ENCODE results near the gene CORO2B. TPM values are rescaled to one million over a fixed set of nuclear protein-coding genes. Genes with fewer than 3 reads are reported as not detected.

The CORO2B gene
- polyA plus RNA-seq, 2 donors, result 0.24 to 0.35 TPM

- H3K27ac ChIP-seq (ENCODE audit: low read depth in 2 of 2, low read length in 1 of 2), result no peak overlapping the region
- H3K27me3 ChIP-seq (ENCODE audit: control insufficient read depth in 1 of 2, insufficient read depth in 2 of 2, low read length in 2 of 2), result no peaks in the 10 kb centered on the region
- no peaks in the 10 kb centered on the region for H3K9me3 ChIP-seq (ENCODE audit: control insufficient read depth in 2 of 2, insufficient read depth in 1 of 2, low read depth in 1 of 2, low read length in 1 of 2)
- WGBS, 2 donors, result 11 to 15% methylated on average over 6 of the region's 6 CpGs
- H3K4me1 ChIP-seq (ENCODE audit: control insufficient read depth in 2 of 2, insufficient read depth in 2 of 2, low read length in 1 of 2), result peaks cover 0 to 20% of the 10 kb centered on the region in 2 donors
- H3K36me3 ChIP-seq (ENCODE audit: control insufficient read depth in 2 of 2, insufficient read depth in 2 of 2, low read length in 1 of 2), result no peaks in the 10 kb centered on the region
- no peak overlapping the region for H3K4me3 ChIP-seq (ENCODE audit: low read depth in 1 of 2, low read length in 2 of 2)
Measured at GRCh38 chr15:68704496-68705021, 125.8 kb downstream of the CORO2B start.

DNA sequence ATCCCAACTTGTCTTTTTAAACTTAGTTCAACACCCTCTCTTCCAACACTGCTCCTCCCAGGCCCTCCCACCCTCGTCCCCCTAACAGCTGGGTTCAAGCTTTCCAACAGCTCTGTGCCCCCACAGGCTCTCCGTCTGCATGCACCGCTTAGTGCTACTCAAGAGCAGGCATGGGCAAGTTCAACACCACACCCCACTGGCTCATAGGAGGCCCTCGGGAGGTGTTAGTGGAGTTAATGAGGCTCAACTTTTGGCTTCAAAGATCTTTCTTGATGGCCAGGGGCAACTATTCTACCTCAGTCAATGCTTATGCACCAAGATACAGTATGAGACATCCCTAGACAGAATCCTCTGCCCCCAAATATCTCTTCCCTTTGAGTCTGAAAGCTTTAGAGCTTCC lies 127.5 kb downstream of the CORO2B start:
- no peak overlapping the region for H3K4me3 ChIP-seq (ENCODE audit: low read depth in 1 of 2, low read length in 2 of 2)
- no peaks in the 10 kb centered on the region for H3K27me3 ChIP-seq (ENCODE audit: control insufficient read depth in 1 of 2, insufficient read depth in 2 of 2, low read length in 2 of 2)
- H3K27ac ChIP-seq (ENCODE audit: low read depth in 2 of 2, low read length in 1 of 2), result no peak overlapping the region
- 48 to 57% methylated on average over 4 of the region's 4 CpGs for WGBS, 2 donors
- no peaks in the 10 kb centered on the region for H3K36me3 ChIP-seq (ENCODE audit: control insufficient read depth in 2 of 2, insufficient read depth in 2 of 2, low read length in 1 of 2)
- peaks cover 0 to 6% of the 10 kb centered on the region in 2 donors for H3K4me1 ChIP-seq (ENCODE audit: control insufficient read depth in 2 of 2, insufficient read depth in 2 of 2, low read length in 1 of 2)
- no peaks in the 10 kb centered on the region for H3K9me3 ChIP-seq (ENCODE audit: control insufficient read depth in 2 of 2, insufficient read depth in 1 of 2, low read depth in 1 of 2, low read length in 1 of 2)

DNA sequence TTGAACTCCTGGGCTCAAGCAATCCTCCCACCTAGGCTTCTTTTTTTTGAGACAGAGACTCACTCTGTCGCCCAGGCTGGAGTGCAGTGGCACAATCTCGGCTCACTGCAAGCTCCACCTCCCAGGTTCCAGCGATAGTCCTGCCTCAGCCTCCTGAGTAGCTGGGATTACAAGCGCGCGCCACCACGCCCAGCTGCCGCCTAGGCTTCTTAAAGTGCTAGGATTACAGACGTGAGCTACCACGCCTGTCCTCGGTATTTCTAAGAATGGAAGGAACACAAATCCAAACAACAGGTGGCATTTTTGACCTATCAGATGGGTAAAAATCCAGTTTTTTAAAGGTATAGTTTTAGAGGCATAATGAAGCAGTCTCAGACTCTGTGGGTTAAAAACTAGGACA lies 128.1 kb downstream of the CORO2B start:
- Histone ChIP-seq H3K9me3 (ENCODE audit: control insufficient read depth in 2 of 2, insufficient read depth in 1 of 2, low read depth in 1 of 2, low read length in 1 of 2) (no peaks in the 10 kb centered on the region), H3K27me3 (ENCODE audit: control insufficient read depth in 1 of 2, insufficient read depth in 2 of 2, low read length in 2 of 2) (no peaks in the 10 kb centered on the region), H3K4me3 (ENCODE audit: low read depth in 1 of 2, low read length in 2 of 2) (no peak overlapping the region), H3K27ac (ENCODE audit: low read depth in 2 of 2, low read length in 1 of 2) (no peak overlapping the region), H3K4me1 (ENCODE audit: control insufficient read depth in 2 of 2, insufficient read depth in 2 of 2, low read length in 1 of 2) (peaks cover 0 to 6% of the 10 kb centered on the region in 2 donors), H3K36me3 (ENCODE audit: control insufficient read depth in 2 of 2, insufficient read depth in 2 of 2, low read length in 1 of 2) (no peaks in the 10 kb centered on the region)
- WGBS, 2 donors, result 58 to 68% methylated on average over 11 of the region's 11 CpGs

GRCh38 chr15:68707386-68707785 lies 128.6 kb downstream of the CORO2B start:
- Histone ChIP-seq H3K27me3 (ENCODE audit: control insufficient read depth in 1 of 2, insufficient read depth in 2 of 2, low read length in 2 of 2) (no peaks in the 10 kb centered on the region), H3K9me3 (ENCODE audit: control insufficient read depth in 2 of 2, insufficient read depth in 1 of 2, low read depth in 1 of 2, low read length in 1 of 2) (no peaks in the 10 kb centered on the region), H3K4me3 (ENCODE audit: low read depth in 1 of 2, low read length in 2 of 2) (no peak overlapping the region), H3K27ac (ENCODE audit: low read depth in 2 of 2, low read length in 1 of 2) (no peak overlapping the region), H3K4me1 (ENCODE audit: control insufficient read depth in 2 of 2, insufficient read depth in 2 of 2, low read length in 1 of 2) (peaks cover 0 to 6% of the 10 kb centered on the region in 2 donors), H3K36me3 (ENCODE audit: control insufficient read depth in 2 of 2, insufficient read depth in 2 of 2, low read length in 1 of 2) (no peaks in the 10 kb centered on the region)
- WGBS, 2 donors, result 59 to 60% methylated on average over 5 of the region's 5 CpGs

GRCh38 chr15:68709876-68710275 lies 131.1 kb downstream of the CORO2B start:
- Histone ChIP-seq H3K27ac (ENCODE audit: low read depth in 2 of 2, low read length in 1 of 2) (no peak overlapping the region), H3K9me3 (ENCODE audit: control insufficient read depth in 2 of 2, insufficient read depth in 1 of 2, low read depth in 1 of 2, low read length in 1 of 2) (no peaks in the 10 kb centered on the region), H3K36me3 (ENCODE audit: control insufficient read depth in 2 of 2, insufficient read depth in 2 of 2, low read length in 1 of 2) (no peaks in the 10 kb centered on the region), H3K27me3 (ENCODE audit: control insufficient read depth in 1 of 2, insufficient read depth in 2 of 2, low read length in 2 of 2) (no peaks in the 10 kb centered on the region), H3K4me3 (ENCODE audit: low read depth in 1 of 2, low read length in 2 of 2) (no peak overlapping the region), H3K4me1 (ENCODE audit: control insufficient read depth in 2 of 2, insufficient read depth in 2 of 2, low read length in 1 of 2) (peaks cover 0 to 3% of the 10 kb centered on the region in 2 donors)
- 56 to 63% methylated on average over 1 of the region's 1 CpG for WGBS, 2 donors

DNA sequence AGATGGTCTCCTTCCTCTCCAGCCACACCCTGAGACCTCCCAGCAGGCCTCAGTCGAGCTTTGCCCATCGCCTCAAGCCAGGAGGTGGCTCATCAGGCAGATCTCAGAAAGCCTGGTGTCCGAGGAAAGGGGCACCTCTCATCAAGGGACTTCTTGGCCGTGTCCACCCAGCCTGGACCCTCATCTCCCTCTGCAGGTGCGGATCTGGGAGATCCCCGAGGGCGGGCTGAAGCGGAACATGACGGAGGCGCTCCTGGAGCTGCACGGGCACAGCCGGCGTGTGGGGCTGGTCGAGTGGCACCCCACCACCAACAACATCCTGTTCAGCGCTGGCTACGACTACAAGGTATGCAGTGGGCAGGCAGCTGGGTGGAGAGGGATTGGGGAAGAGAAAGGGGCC lies 131.7 kb downstream of the CORO2B start:
- Histone ChIP-seq H3K4me3 (ENCODE audit: low read depth in 1 of 2, low read length in 2 of 2) (no peak overlapping the region), H3K4me1 (ENCODE audit: control insufficient read depth in 2 of 2, insufficient read depth in 2 of 2, low read length in 1 of 2) (peaks cover 0 to 3% of the 10 kb centered on the region in 2 donors), H3K36me3 (ENCODE audit: control insufficient read depth in 2 of 2, insufficient read depth in 2 of 2, low read length in 1 of 2) (no peaks in the 10 kb centered on the region), H3K27ac (ENCODE audit: low read depth in 2 of 2, low read length in 1 of 2) (no peak overlapping the region), H3K27me3 (ENCODE audit: control insufficient read depth in 1 of 2, insufficient read depth in 2 of 2, low read length in 2 of 2) (no peaks in the 10 kb centered on the region), H3K9me3 (ENCODE audit: control insufficient read depth in 2 of 2, insufficient read depth in 1 of 2, low read depth in 1 of 2, low read length in 1 of 2) (no peaks in the 10 kb centered on the region)
- WGBS, 2 donors, result 92 to 93% methylated on average over 16 of the region's 16 CpGs

- Histone ChIP-seq H3K4me3 (ENCODE audit: low read depth in 1 of 2, low read length in 2 of 2) (no peak overlapping the region), H3K4me1 (ENCODE audit: control insufficient read depth in 2 of 2, insufficient read depth in 2 of 2, low read length in 1 of 2) (no peaks in the 10 kb centered on the region), H3K27me3 (ENCODE audit: control insufficient read depth in 1 of 2, insufficient read depth in 2 of 2, low read length in 2 of 2) (no peaks in the 10 kb centered on the region), H3K36me3 (ENCODE audit: control insufficient read depth in 2 of 2, insufficient read depth in 2 of 2, low read length in 1 of 2) (no peaks in the 10 kb centered on the region), H3K9me3 (ENCODE audit: control insufficient read depth in 2 of 2, insufficient read depth in 1 of 2, low read depth in 1 of 2, low read length in 1 of 2) (no peaks in the 10 kb centered on the region), H3K27ac (ENCODE audit: low read depth in 2 of 2, low read length in 1 of 2) (no peak overlapping the region)
- WGBS, 2 donors, result 90 to 93% methylated on average over 10 of the region's 10 CpGs
Measured at GRCh38 chr15:68711406-68711805, 132.6 kb downstream of the CORO2B start.

DNA sequence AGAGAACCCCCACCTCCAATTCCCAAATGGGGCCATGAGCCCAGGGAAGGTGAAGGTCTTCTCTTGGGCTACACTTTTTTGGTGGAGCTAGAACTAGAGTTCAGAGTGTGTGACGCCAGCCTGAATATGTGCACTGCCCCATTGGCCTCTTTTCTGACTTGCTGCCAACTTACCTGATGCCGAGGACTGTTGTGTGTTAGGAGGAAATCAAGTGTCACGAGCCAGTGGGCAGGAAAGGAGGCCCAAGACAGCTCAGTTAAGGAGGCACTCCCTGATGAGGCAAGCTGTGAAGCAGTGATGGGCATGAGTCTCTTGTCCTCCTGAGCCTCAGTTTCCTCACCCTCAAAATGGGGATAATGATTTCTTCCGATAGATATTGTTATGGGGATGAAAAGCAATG lies 134.1 kb downstream of the CORO2B start:
- H3K4me1 ChIP-seq (ENCODE audit: control insufficient read depth in 2 of 2, insufficient read depth in 2 of 2, low read length in 1 of 2), result no peaks in the 10 kb centered on the region
- H3K27ac ChIP-seq (ENCODE audit: low read depth in 2 of 2, low read length in 1 of 2), result no peak overlapping the region
- H3K9me3 ChIP-seq (ENCODE audit: control insufficient read depth in 2 of 2, insufficient read depth in 1 of 2, low read depth in 1 of 2, low read length in 1 of 2), result no peaks in the 10 kb centered on the region
- no peak overlapping the region for H3K4me3 ChIP-seq (ENCODE audit: low read depth in 1 of 2, low read length in 2 of 2)
- H3K27me3 ChIP-seq (ENCODE audit: control insufficient read depth in 1 of 2, insufficient read depth in 2 of 2, low read length in 2 of 2), result no peaks in the 10 kb centered on the region
- WGBS, 2 donors, result 64 to 77% methylated on average over 4 of the region's 4 CpGs
- H3K36me3 ChIP-seq (ENCODE audit: control insufficient read depth in 2 of 2, insufficient read depth in 2 of 2, low read length in 1 of 2), result no peaks in the 10 kb centered on the region

GRCh38 chr15:68713874-68714273 lies 135.1 kb downstream of the CORO2B start:
- Histone ChIP-seq H3K27me3 (ENCODE audit: control insufficient read depth in 1 of 2, insufficient read depth in 2 of 2, low read length in 2 of 2) (no peaks in the 10 kb centered on the region), H3K27ac (ENCODE audit: low read depth in 2 of 2, low read length in 1 of 2) (no peak overlapping the region), H3K9me3 (ENCODE audit: control insufficient read depth in 2 of 2, insufficient read depth in 1 of 2, low read depth in 1 of 2, low read length in 1 of 2) (no peaks in the 10 kb centered on the region), H3K4me1 (ENCODE audit: control insufficient read depth in 2 of 2, insufficient read depth in 2 of 2, low read length in 1 of 2) (no peaks in the 10 kb centered on the region), H3K36me3 (ENCODE audit: control insufficient read depth in 2 of 2, insufficient read depth in 2 of 2, low read length in 1 of 2) (no peaks in the 10 kb centered on the region), H3K4me3 (ENCODE audit: low read depth in 1 of 2, low read length in 2 of 2) (no peak overlapping the region)
- 84 to 92% methylated on average over 9 of the region's 9 CpGs for WGBS, 2 donors

DNA sequence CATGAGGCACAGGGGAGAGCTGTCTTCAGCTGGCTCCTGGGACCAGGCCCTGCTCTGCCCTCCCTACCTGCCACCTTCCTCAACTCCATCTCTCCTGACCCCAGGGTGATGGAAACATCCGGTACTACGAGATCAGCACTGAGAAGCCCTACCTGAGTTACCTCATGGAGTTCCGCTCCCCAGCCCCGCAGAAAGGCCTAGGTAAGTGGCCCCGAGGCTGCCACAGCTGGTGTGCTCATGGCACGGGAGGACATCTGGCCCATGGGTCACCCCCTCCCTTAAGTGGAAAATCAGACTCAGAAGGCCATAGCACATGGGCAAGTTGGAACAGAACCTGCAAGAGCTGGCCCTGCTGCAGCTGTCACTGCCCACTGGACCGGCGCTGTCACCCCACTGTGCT lies 136.3 kb downstream of the CORO2B start:
- H3K4me1 ChIP-seq (ENCODE audit: control insufficient read depth in 2 of 2, insufficient read depth in 2 of 2, low read length in 1 of 2), result no peaks in the 10 kb centered on the region
- no peak overlapping the region for H3K4me3 ChIP-seq (ENCODE audit: low read depth in 1 of 2, low read length in 2 of 2)
- H3K27me3 ChIP-seq (ENCODE audit: control insufficient read depth in 1 of 2, insufficient read depth in 2 of 2, low read length in 2 of 2), result no peaks in the 10 kb centered on the region
- H3K36me3 ChIP-seq (ENCODE audit: control insufficient read depth in 2 of 2, insufficient read depth in 2 of 2, low read length in 1 of 2), result no peaks in the 10 kb centered on the region
- no peaks in the 10 kb centered on the region for H3K9me3 ChIP-seq (ENCODE audit: control insufficient read depth in 2 of 2, insufficient read depth in 1 of 2, low read depth in 1 of 2, low read length in 1 of 2)
- WGBS, 2 donors, result 90 to 93% methylated on average over 8 of the region's 8 CpGs
- no peak overlapping the region for H3K27ac ChIP-seq (ENCODE audit: low read depth in 2 of 2, low read length in 1 of 2)

Measured in esophagus (tissue), 2 donors.